Fibroblast of lung (primary cell): ENCODE results near the gene TRANK1.

Experiments
- EZH2 ChIP-seq: IDR thresholded peaks from 2 replicates; pipeline ENCODE4 v1.5.1; 2012; ENCODE audit warnings: low read length, control low read depth, mild to moderate bottlenecking; ENCODE audit errors: missing control alignments
- TF ChIP-seq, protein P1 (sequence below), 2 donors: IDR thresholded peaks in 1 of 2; conservative IDR thresholded peaks in 1 of 2; 1 replicate in 1 of 2; 2 replicates in 1 of 2; pipeline ENCODE4 v1.5.1; 2011 to 2012; ENCODE audit warnings: low read length in 2 of 2, control low read depth in 1 of 2, inconsistent platforms in 1 of 2, low read depth in 1 of 2, mild to moderate bottlenecking in 1 of 2

DNA sequence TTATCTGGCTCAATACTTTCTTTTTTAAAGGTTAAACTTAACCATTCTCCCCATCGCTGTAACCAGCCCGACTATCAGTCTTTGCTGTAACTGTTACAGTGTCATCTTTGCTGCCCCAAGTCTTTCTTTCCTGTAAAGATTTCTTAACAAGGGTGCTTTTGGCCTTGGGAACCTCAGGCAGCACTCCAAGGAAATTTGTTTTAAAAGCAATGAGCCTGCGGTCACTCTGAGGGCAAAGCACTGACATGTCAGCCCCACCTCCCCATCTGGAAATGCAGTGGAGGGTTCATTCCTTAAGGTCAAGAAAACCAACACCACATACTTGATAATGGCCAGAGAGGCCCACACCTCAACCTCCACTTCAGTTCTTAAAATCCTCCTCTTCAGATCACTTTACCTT lies 3.2 kb downstream of the TRANK1 start:
- TF ChIP-seq, protein P1, sequence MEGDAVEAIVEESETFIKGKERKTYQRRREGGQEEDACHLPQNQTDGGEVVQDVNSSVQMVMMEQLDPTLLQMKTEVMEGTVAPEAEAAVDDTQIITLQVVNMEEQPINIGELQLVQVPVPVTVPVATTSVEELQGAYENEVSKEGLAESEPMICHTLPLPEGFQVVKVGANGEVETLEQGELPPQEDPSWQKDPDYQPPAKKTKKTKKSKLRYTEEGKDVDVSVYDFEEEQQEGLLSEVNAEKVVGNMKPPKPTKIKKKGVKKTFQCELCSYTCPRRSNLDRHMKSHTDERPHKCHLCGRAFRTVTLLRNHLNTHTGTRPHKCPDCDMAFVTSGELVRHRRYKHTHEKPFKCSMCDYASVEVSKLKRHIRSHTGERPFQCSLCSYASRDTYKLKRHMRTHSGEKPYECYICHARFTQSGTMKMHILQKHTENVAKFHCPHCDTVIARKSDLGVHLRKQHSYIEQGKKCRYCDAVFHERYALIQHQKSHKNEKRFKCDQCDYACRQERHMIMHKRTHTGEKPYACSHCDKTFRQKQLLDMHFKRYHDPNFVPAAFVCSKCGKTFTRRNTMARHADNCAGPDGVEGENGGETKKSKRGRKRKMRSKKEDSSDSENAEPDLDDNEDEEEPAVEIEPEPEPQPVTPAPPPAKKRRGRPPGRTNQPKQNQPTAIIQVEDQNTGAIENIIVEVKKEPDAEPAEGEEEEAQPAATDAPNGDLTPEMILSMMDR (conservative IDR thresholded peaks at IDR 0.05 in 1 of 2, IDR thresholded peaks at IDR 0.05 in 1 of 2; ENCODE audit: low read depth in 1 of 2, low read length in 2 of 2), result no peak
- TF ChIP-seq EZH2, result no peak
